Measurements from ENCODE around the gene MRPS31. TPM values are rescaled to one million over a fixed set of nuclear protein-coding genes. Genes with fewer than 3 reads are reported as not detected.
A peak's percentile ranks its signal among the peaks of the same experiment; 100 is the strongest.

Gene MRPS31
- total RNA-seq, 2 experiments from 2014 or later, result 27.0 to 60.2 TPM

DNA sequence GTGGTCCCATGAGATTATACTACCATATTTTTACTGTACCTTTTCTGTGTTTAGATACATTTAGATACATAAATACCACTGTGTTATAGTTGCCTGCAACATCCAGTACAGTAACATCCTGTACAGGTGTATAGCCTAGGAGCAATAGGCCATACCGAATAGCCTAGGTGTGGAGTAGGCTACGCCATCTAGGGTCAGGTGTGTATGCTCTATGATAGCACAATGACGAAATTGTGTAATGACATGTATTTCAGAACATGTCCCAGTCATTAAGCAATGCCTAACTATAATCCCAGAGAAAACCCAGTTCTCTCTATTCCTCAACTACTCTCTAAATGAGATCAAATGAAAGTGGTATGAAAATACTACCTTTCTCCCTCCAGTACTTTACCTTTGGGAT is 22.3 kb upstream of the MRPS31 start:
- H3K9me2 ChIP-seq (ENCODE audit: insufficient read depth, low read length), result no peaks in the 10 kb centered on the region
- DNase-seq (ENCODE audit: low spot score), result no peak
- TF ChIP-seq, protein P1, sequence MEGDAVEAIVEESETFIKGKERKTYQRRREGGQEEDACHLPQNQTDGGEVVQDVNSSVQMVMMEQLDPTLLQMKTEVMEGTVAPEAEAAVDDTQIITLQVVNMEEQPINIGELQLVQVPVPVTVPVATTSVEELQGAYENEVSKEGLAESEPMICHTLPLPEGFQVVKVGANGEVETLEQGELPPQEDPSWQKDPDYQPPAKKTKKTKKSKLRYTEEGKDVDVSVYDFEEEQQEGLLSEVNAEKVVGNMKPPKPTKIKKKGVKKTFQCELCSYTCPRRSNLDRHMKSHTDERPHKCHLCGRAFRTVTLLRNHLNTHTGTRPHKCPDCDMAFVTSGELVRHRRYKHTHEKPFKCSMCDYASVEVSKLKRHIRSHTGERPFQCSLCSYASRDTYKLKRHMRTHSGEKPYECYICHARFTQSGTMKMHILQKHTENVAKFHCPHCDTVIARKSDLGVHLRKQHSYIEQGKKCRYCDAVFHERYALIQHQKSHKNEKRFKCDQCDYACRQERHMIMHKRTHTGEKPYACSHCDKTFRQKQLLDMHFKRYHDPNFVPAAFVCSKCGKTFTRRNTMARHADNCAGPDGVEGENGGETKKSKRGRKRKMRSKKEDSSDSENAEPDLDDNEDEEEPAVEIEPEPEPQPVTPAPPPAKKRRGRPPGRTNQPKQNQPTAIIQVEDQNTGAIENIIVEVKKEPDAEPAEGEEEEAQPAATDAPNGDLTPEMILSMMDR (conservative IDR thresholded peaks at IDR 0.05; ENCODE audit: low read length), result peak; percentile 37; the same call in 1 of the 2 replicates
- TF ChIP-seq EZH2phosphoT487 (IDR thresholded peaks at IDR 0.05; ENCODE audit: borderline replicate concordance, low read depth, low read length), result no peak
- peaks cover 42% of the 10 kb centered on the region for H3K36me3 ChIP-seq (ENCODE audit: insufficient read depth, low read length)
- ChIA-PET POLR2A (interaction anchor here (0.7 to 1.6 kb wide), 2 partner anchors 10 to 21 kb away, joined by 3 to 4 read pairs; no protein-coding TSS in a partner anchor), CTCF (ENCODE audit: unreplicated experiment) (no interaction called here)
- H3K4me2 ChIP-seq (ENCODE audit: low read length), result peak overlapping the region; percentile 58
- no peaks in the 10 kb centered on the region for H4K20me1 ChIP-seq (ENCODE audit: insufficient read depth, low read length)
- intact Hi-C loops (cut with micrococcal nuclease; ENCODE audit: unreplicated experiment), result loop anchor here (5.0 kb wide), 3 partner anchors 199 to 709 kb away; partner anchors contain the start of gene WBP4
- H3K27ac ChIP-seq (ENCODE audit: low read depth, low read length, poor library complexity, severe bottlenecking), result peak overlapping the region; percentile 92
- H3K79me2 ChIP-seq (ENCODE audit: insufficient read depth, low read depth, low read length), result peaks cover 34% of the 10 kb centered on the region; the same call in 1 of the 2 replicates
- no peak overlapping the region for H2AFZ ChIP-seq (ENCODE audit: low read length)
- no TSS peak for BruUV-seq (replicated peaks)
- H3K9me3 ChIP-seq (ENCODE audit: low read length), result no peaks in the 10 kb centered on the region
- H3K4me3 ChIP-seq (ENCODE audit: low read depth, low read length, poor library complexity, severe bottlenecking), result peak overlapping the region; percentile 47
- peaks cover 45% of the 10 kb centered on the region for H3K4me1 ChIP-seq (ENCODE audit: insufficient read depth, low read length, poor library complexity, severe bottlenecking)

DNA sequence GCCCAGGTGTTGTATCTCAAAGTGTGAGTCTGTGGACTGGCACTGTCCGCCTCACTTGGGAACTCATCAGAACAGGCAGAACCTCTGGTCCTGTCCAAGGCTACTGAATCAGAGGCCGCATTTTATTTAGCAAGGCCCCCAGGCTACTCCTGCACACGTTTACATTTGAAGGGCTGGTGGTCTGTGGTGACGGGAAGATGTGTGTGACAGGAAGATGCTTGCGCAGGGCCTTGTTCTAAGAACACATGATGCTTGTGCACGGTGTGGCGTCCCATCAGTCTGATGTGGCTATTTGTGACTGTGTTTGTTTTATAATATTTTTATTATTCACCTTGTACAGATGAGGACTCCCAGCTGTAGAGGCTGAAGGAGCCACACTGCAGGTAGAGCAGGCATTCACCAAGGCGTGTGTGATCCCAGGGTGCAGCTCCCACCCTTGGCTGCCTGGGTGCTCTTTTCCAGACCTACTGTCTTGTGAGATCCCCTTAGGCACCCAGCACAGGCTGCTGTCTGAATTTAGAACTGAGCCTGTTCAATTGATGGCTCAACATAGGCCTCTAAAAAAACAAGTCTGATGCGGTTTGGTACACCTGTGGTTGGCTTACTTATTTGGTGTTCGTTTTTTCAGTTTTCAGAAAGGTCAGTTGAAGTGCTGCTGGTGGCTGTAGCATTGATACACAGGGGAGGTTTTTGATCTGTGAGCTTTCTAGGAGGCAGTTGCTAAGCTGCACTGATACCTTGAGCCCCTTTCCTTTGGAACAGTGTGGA is 21.5 kb upstream of the MRPS31 start:
- peak overlapping the region; percentile 58 for H3K4me2 ChIP-seq (ENCODE audit: low read length)
- H4K20me1 ChIP-seq (ENCODE audit: insufficient read depth, low read length), result no peaks in the 10 kb centered on the region
- no TSS peak for BruUV-seq (replicated peaks)
- peaks cover 40% of the 10 kb centered on the region for H3K36me3 ChIP-seq (ENCODE audit: insufficient read depth, low read length)
- peak overlapping the region; percentile 92 for H3K27ac ChIP-seq (ENCODE audit: low read depth, low read length, poor library complexity, severe bottlenecking)
- H3K9me2 ChIP-seq (ENCODE audit: insufficient read depth, low read length), result no peaks in the 10 kb centered on the region
- peaks cover 37% of the 10 kb centered on the region; the same call in 1 of the 2 replicates for H3K79me2 ChIP-seq (ENCODE audit: insufficient read depth, low read depth, low read length)
- ChIA-PET POLR2A (interaction anchor here (1.0 to 1.6 kb wide), 2 partner anchors 22 to 148 kb away, joined by 3 to 4 read pairs; no protein-coding TSS in a partner anchor), CTCF (ENCODE audit: unreplicated experiment) (no interaction called here)
- TF ChIP-seq, protein P1 (conservative IDR thresholded peaks at IDR 0.05; ENCODE audit: low read length), result no peak
- no peak for TF ChIP-seq EZH2phosphoT487 (IDR thresholded peaks at IDR 0.05; ENCODE audit: borderline replicate concordance, low read depth, low read length)
- H3K4me3 ChIP-seq (ENCODE audit: low read depth, low read length, poor library complexity, severe bottlenecking), result peak overlapping the region; percentile 47
- peak; percentile 87 for DNase-seq (ENCODE audit: low spot score)
- intact Hi-C loops (cut with micrococcal nuclease; ENCODE audit: unreplicated experiment), result loop anchor here (5.0 kb wide), 3 partner anchors 200 to 710 kb away; partner anchors contain the start of gene WBP4
- H3K9me3 ChIP-seq (ENCODE audit: low read length), result no peaks in the 10 kb centered on the region
- peak overlapping the region; percentile 19; the same call in 1 of the 2 replicates for H2AFZ ChIP-seq (ENCODE audit: low read length)
- H3K4me1 ChIP-seq (ENCODE audit: insufficient read depth, low read length, poor library complexity, severe bottlenecking), result peaks cover 46% of the 10 kb centered on the region

All from OCI-LY7 (cell line).